Activated naive CD8-positive, alpha-beta T cell treated with anti-CD3 and anti-CD28 coated beads, Interleukin-2, amount 50 U/mL, for 24 hours (primary cell): ENCODE data around the gene RPL13.

Experiments used
- ATAC-seq: fragments of 150-1000 bp; cut with Tn5 transposase; one replicate; pipeline ENCODE4 v1.10.0; 2021
- DNase-seq: peaks from one replicate; pipeline ENCODE4 v3.0.0; 2021
- H3K27ac Mint-ChIP-seq: one replicate; pipeline ENCODE4 v1.8.0; 2021; ENCODE audit warnings: mild to moderate bottlenecking, mixed read lengths
- H3K27me3 Mint-ChIP-seq: one replicate; pipeline ENCODE4 v1.8.0; 2021; ENCODE audit warnings: mixed read lengths
- H3K36me3 Mint-ChIP-seq: one replicate; pipeline ENCODE4 v1.8.0; 2021; ENCODE audit warnings: low read depth, mixed read lengths
- H3K4me1 Mint-ChIP-seq: one replicate; pipeline ENCODE4 v1.8.0; 2021; ENCODE audit warnings: mixed read lengths
- H3K4me3 Mint-ChIP-seq: one replicate; pipeline ENCODE4 v1.8.0; 2021; ENCODE audit warnings: mild to moderate bottlenecking, moderate library complexity, mixed read lengths
- H3K9me3 Mint-ChIP-seq: one replicate; pipeline ENCODE4 v1.8.0; 2021; ENCODE audit warnings: mixed read lengths

RPL13 gene

DNA sequence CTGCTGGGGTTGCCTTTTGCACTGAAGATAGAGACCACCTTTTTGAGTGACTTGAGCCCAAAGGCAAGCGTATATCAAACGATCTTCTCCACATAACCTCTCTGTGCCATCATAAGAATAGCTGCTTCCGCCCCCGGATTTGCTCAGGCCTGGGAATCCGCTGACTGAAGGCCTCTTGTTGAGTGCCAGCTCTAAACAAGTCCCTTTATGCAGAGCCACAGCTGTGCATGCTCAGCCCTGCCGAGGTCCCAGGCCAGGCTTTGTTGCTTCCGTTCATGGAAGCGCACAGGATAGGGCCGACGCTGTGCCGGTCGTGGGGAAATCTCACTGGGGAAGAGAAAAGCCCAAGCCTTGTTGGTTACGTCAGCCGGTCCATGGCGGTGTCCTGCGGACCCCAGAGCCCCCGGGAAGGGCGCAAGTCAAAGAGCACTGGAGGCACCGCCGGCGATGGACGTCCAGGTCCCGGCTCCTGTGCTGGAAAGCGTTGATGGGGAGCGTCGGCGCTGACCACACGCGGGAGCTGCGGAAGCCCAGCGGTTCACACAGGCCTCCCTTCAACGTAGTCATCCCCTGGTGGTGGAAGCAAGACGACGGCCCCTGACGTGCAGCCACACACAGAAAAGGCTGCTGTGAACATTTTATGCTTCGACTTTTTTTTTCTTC is 23.5 kb upstream of the RPL13 start:
- ATAC-seq, result no peak
- H3K27ac Mint-ChIP-seq, result no peak overlapping the region
- no peak for DNase-seq
- no peaks in the 10 kb centered on the region for H3K9me3 Mint-ChIP-seq
- H3K4me1 Mint-ChIP-seq, result peaks cover 23% of the 10 kb centered on the region
- H3K4me3 Mint-ChIP-seq, result no peak overlapping the region
- H3K27me3 Mint-ChIP-seq, result no peaks in the 10 kb centered on the region
- peaks cover 28% of the 10 kb centered on the region for H3K36me3 Mint-ChIP-seq

DNA sequence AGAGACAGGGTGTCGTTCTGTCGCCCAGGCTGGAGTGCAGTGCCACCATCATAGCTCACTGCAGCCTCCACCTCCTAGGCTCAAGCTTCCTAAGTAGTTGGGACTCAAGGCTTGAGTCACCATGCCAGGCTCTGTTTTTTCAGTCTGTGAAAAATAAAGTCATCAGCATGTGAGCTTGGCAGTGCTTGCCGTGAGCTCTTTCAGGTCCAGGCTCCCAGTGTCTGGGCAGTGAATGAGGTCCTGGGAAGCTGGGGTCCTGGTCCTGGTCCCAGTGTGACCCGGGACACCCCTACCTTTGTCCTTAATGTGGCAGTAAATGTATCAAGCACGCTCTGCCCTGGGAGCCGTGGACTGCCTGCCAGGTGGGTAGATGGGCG is 22.9 kb upstream of the RPL13 start:
- Mint-ChIP-seq H3K27me3 (no peaks in the 10 kb centered on the region), H3K4me1 (peaks cover 23% of the 10 kb centered on the region), H3K4me3 (no peak overlapping the region), H3K36me3 (peaks cover 27% of the 10 kb centered on the region), H3K27ac (no peak overlapping the region), H3K9me3 (no peaks in the 10 kb centered on the region)
- no peak for DNase-seq
- no peak for ATAC-seq

DNA sequence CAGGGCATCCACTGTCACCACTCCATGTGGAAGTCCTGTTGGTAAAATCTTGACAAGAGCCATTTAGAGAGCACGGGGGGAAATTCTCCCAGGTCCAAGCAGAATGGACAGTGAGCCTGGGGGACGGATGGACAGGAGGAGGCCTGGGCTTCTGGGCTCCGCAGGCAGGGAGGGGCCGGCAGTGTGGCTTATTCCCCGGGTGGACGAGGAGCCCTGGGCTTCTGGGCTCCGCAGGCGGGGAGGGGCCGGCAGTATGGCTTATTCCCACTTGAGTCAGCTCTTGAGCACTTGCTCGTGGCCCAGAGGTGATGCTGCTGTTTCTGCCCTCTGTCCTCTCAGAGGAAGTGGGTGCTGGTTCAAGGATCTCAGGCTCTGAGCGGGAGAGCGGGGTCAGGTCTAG is 22.2 kb upstream of the RPL13 start:
- no peak for DNase-seq
- H3K36me3 Mint-ChIP-seq, result peaks cover 22% of the 10 kb centered on the region
- peaks cover 22% of the 10 kb centered on the region for H3K4me1 Mint-ChIP-seq
- no peak overlapping the region for H3K27ac Mint-ChIP-seq
- no peak overlapping the region for H3K4me3 Mint-ChIP-seq
- no peaks in the 10 kb centered on the region for H3K27me3 Mint-ChIP-seq
- ATAC-seq, result no peak
- H3K9me3 Mint-ChIP-seq, result no peaks in the 10 kb centered on the region

DNA sequence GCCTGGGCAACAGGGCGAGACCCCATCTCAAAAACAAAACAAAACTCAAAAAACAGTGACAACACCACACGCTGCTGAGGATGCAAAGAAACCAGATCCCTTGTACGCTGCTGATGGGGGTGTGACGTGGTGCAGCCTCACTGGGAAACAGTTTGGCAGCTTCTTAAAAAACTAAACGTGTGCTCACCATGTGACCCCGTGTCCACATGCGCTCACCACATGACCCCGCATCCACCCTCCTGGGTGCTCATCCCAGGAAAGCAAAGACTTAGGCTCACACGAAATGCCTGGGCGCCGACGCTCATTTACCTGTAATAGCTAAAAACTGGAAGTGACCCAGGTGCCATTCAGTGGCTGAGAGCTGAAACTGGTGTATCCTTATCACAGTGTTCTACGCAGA is 19.9 kb upstream of the RPL13 start:
- no peaks in the 10 kb centered on the region for H3K27me3 Mint-ChIP-seq
- H3K4me3 Mint-ChIP-seq, result no peak overlapping the region
- no peak overlapping the region for H3K27ac Mint-ChIP-seq
- no peak for ATAC-seq
- no peaks in the 10 kb centered on the region for H3K9me3 Mint-ChIP-seq
- no peak for DNase-seq
- no peaks in the 10 kb centered on the region for H3K4me1 Mint-ChIP-seq
- H3K36me3 Mint-ChIP-seq, result no peaks in the 10 kb centered on the region

DNA sequence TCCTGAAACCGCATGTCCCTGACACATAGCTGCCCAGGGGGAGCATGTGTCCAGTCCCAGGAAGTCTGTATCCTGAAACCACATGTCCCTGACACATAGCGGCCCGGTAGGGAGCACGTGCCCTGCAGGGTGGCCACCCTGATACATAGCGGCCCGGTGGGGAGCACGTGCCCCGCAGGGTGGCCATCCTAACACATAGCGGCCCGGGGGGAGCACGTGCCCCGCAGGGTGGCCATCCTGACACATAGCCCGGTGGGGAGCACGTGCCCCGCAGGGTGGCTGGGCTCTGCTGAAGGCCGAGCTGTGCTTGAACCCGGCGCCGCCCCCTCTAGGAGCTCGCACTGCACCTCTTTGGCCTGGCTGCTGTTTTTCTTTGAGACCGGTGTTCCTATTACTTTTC is 18.7 kb upstream of the RPL13 start:
- Mint-ChIP-seq H3K4me1 (no peaks in the 10 kb centered on the region), H3K9me3 (no peaks in the 10 kb centered on the region), H3K27me3 (no peaks in the 10 kb centered on the region), H3K36me3 (peaks cover under 1% of the 10 kb centered on the region), H3K27ac (no peak overlapping the region), H3K4me3 (no peak overlapping the region)
- ATAC-seq (no peak), DNase-seq (no peak)

DNA sequence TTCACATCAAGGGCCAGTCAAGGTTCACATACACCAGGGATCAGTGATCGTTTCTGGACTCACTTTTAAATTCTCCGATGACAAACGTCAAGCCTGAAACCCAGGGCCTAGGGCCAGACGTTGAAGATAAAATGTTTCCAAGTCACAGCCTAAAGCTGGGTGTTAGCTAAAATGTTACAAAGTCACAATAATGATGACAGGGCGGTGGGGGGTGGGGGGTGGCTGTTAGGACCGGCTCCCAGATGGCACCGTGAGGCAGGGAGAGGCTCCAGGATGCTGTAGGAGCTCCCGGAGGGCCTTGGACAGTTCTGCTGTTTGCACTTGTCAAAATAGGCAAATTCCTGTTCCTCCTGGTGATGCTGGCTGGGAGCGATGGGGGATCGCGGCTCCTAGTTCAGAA is 16.4 kb upstream of the RPL13 start:
- peaks cover 15% of the 10 kb centered on the region for H3K4me1 Mint-ChIP-seq
- H3K4me3 Mint-ChIP-seq, result no peak overlapping the region
- DNase-seq, result no peak
- H3K27ac Mint-ChIP-seq, result no peak overlapping the region
- peaks cover 11% of the 10 kb centered on the region for H3K36me3 Mint-ChIP-seq
- H3K27me3 Mint-ChIP-seq, result no peaks in the 10 kb centered on the region
- H3K9me3 Mint-ChIP-seq, result no peaks in the 10 kb centered on the region
- no peak for ATAC-seq

DNA sequence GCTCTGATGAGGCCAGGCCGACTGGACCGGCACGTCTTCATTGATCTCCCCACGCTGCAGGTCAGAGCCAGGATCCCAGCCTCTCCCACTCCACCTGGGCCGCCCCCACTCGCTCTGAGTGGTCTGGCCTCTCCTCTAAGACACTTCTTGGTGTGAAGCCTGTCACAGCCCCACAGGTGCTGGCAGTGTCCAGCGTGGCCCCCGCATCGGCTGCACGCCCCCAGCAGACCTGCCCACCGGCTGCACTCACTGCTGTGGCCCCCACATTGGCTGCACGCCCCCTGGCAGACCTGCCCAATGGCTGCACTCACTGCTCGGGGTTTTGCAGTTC is 15.8 kb upstream of the RPL13 start:
- DNase-seq, result no peak
- Mint-ChIP-seq H3K36me3 (peaks cover 16% of the 10 kb centered on the region), H3K27me3 (no peaks in the 10 kb centered on the region), H3K27ac (no peak overlapping the region), H3K9me3 (no peaks in the 10 kb centered on the region), H3K4me3 (no peak overlapping the region), H3K4me1 (peaks cover 20% of the 10 kb centered on the region)
- ATAC-seq, result no peak

DNA sequence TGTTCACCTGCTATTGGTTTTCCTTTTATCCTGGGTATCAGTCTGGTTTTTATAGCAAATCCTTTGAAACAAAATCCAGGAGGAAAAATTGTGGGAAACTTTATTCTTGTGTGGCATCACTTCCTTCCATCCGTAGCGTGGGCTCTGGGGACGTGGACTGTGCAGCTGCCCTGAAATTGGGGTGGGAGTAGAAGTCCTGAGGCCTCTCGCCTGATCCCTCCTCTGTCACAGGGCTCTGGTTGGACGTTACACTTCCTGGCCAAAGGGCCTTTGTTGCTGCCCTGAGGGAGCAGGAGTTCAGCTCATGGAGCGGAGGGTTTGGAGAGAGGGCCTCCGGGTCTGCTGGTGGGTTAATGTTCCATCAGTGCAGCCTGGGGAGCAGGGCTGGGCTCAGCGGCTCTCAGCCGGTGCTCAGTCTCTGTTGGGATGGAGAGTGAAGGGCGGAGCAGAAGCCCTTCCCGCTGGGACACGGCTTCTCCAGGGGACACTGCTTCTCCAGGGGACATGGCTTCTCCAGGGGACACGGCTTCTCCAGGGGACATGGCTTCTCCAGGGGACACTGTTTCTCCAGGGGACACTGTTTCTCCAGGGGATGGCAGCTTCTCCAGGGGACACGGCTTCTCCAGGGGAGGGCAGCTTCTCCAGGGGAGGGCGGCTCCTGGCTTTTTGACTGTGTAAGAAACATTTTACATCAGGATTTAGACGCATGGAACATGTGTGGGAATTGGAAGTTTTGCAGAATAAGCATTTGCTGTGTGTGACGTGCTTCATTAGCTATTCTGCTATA is 15.2 kb upstream of the RPL13 start:
- peaks cover 16% of the 10 kb centered on the region for H3K36me3 Mint-ChIP-seq
- H3K9me3 Mint-ChIP-seq, result no peaks in the 10 kb centered on the region
- DNase-seq (no peak), ATAC-seq (no peak)
- no peak overlapping the region for H3K27ac Mint-ChIP-seq
- no peaks in the 10 kb centered on the region for H3K27me3 Mint-ChIP-seq
- no peak overlapping the region for H3K4me3 Mint-ChIP-seq
- peaks cover 24% of the 10 kb centered on the region for H3K4me1 Mint-ChIP-seq

DNA sequence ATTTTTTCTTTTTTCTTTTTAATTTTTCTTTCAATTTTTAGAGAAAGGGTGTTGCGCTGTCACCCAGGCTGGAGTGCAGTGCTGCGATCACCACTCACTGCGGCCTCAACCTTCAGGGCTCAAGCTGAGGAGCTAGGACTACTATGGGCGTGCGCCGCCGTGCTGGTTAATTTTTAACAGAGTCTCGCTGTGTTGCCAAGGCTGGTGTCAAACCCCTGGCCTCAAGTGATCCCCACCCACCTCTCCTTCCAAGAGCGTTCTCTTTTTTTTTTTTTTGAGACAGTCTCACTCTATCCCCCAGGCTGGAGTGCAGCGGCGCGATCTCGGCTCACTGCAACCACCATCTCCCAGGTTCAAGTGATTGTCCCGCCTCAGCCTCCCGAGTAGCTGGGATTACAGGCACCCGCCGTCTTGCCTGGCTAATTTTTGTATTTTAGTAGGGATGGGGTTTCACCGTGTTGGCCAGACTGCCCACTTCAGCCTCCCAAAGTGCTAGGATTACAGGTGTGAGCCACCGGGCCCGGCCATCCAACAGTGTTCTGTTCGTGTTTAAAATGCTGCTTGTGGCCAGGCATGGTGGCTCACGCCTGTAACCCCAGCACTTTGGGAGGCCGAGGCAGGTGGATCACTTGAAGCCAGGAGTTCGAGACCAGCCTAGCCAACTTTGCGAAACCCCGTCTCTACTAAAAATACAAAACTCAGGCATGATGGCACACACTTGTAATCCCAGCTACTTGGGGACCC is 14.5 kb upstream of the RPL13 start:
- Mint-ChIP-seq H3K9me3 (no peaks in the 10 kb centered on the region), H3K27me3 (no peaks in the 10 kb centered on the region), H3K4me3 (no peak overlapping the region), H3K4me1 (peaks cover 30% of the 10 kb centered on the region), H3K36me3 (peaks cover 18% of the 10 kb centered on the region), H3K27ac (no peak overlapping the region)
- ATAC-seq (no peak), DNase-seq (no peak)

DNA sequence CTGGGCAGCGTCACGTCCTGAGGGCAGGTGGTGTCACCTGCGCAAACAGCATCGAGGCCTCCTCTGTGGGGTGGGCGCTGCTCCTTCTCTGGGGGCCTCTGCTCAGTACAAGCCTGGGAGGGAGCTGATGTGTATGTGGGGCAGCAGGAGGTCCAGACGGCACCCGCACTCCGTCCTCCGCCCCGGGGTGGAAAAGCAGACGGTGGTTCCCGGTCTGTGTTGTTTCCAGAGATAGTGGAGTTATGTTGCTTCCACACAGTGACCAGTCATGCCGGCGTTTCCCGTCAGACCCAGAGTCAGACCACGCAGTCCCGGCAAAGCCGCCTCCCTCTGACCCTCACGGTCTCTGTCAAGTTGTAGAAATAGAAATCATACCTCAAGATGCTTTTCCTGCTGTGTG is 13.7 kb upstream of the RPL13 start:
- Mint-ChIP-seq H3K9me3 (no peaks in the 10 kb centered on the region), H3K27ac (peak overlapping the region; percentile 42), H3K4me3 (no peak overlapping the region), H3K36me3 (peaks cover 23% of the 10 kb centered on the region), H3K4me1 (peaks cover 30% of the 10 kb centered on the region), H3K27me3 (no peaks in the 10 kb centered on the region)
- no peak for DNase-seq
- ATAC-seq, result no peak

DNA sequence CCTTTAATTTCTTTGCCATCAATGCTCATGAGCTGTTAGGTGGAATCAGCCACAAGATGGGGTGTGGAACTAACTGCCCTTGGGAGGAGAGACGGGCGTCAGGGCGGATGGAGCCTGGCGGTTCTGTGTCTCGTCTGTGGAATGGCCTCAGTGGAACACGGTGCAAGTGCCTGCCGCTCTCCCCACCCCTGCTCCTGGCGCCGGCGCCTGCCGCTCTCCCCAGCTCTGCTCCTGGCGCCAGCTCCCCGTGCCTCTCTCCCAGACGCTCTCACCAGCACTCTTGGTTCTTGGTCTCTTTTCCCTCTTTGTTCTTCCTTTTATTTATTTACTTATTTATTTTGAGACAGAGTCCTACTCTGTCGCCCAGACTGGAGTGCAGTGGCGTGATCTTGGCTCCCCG is 13.2 kb upstream of the RPL13 start:
- Mint-ChIP-seq H3K4me3 (no peak overlapping the region), H3K27me3 (no peaks in the 10 kb centered on the region), H3K36me3 (peaks cover 24% of the 10 kb centered on the region), H3K27ac (peak overlapping the region; percentile 42), H3K4me1 (peaks cover 30% of the 10 kb centered on the region), H3K9me3 (no peaks in the 10 kb centered on the region)
- no peak for DNase-seq
- ATAC-seq, result no peak

DNA sequence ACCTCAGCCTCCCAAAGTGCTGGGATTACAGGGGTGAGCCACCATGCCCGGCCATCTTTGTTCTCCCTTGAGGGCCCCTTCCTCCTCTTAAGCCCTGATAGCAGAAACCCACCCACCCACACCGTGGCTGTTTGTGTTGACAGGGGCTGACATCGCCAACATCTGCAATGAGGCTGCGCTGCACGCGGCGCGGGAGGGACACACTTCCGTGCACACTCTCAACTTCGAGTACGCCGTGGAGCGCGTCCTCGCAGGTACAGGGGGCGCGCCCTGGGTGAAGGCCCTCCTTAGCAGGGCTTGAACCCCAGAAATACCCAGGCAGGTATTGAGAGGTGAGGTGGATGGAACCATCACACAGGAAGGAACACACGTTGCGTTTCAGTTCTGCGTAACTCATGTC is 12.6 kb upstream of the RPL13 start:
- Mint-ChIP-seq H3K27ac (no peak overlapping the region), H3K4me1 (peaks cover 30% of the 10 kb centered on the region), H3K9me3 (no peaks in the 10 kb centered on the region), H3K4me3 (no peak overlapping the region), H3K36me3 (peaks cover 29% of the 10 kb centered on the region), H3K27me3 (no peaks in the 10 kb centered on the region)
- DNase-seq (no peak), ATAC-seq (no peak)

DNA sequence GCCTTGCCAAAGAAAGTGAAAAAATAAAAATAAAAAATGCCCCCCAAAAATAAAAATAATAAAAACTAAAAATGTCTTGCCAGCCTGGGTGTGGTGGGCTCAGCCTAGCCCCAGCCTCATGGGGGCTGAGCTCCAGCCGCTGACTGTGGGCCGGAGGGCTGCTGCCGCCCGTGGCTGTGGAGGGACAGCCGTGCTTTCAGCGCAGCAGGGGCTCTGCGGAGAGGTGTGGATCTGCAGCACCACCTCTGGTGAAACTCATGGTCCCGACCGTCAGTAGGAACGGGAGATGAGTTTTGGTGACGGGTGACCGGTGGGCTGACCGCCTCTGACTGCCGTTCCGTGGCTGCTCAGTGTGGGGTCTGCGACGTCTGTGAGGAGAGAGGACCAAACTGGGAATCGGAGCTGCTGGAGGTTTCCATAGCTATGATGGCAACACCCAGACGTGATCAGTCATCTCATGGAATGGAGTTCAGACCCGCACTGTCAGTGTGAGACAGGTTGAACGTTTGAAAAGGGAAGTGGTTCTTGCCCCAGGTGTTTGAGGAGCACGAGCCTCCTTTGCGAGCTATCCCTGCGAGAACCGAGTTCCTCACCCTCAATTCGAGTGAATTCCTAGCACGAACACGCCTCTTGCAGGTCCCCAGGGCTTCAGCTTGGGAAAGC is 12.0 kb upstream of the RPL13 start:
- Mint-ChIP-seq H3K4me1 (peaks cover 30% of the 10 kb centered on the region), H3K36me3 (peaks cover 29% of the 10 kb centered on the region), H3K27ac (peak overlapping the region; percentile 77), H3K4me3 (no peak overlapping the region), H3K9me3 (no peaks in the 10 kb centered on the region), H3K27me3 (no peaks in the 10 kb centered on the region)
- no peak for DNase-seq
- ATAC-seq, result no peak

DNA sequence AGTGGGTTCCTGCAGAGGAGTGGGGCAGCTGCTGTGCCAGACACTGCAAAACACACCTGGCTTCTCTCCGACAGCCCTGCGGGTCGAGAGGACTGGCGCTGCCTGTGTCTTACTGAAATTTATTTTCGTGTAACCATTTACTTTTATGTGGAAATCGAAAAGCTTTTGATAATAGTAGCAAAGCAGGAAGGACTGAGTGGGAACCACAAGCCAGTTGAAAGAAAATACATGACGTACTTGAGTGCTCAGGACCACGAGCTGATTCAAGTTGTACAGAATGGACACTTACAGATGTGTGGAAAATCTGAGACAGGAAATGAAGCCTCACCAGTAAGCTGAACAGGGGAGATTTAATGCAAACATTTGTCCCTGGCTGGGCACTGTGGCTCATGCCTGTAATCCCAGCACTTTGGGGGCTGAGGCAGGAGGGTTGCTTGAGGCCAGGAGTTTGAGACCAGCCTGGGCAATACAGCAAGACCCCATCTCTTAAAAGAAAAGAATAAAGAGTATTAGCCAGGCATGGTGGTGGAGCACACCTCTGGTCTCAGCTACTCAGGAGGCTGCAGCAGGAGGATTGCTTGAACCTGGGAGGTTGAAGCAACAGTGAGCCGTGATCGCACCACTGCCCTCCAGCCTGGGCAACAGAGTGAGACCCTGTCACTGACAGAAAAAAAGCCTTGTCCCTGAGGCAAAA is 11.3 kb upstream of the RPL13 start:
- Mint-ChIP-seq H3K27me3 (no peaks in the 10 kb centered on the region), H3K4me3 (no peak overlapping the region), H3K9me3 (no peaks in the 10 kb centered on the region), H3K27ac (peak overlapping the region; percentile 77), H3K36me3 (peaks cover 29% of the 10 kb centered on the region), H3K4me1 (peaks cover 30% of the 10 kb centered on the region)
- DNase-seq (no peak), ATAC-seq (peak; percentile 89)
